Fibroblast of lung (primary cell): ENCODE results near the gene UBTFL1. TPM values are rescaled to one million over a fixed set of nuclear protein-coding genes. Genes with fewer than 3 reads are reported as not detected.

Experiments used
- DNase-seq, 2 donors: peaks; one replicate each; pipeline versions ENCODE4 v3.0.0 to v3.0.0-alpha.2; 2010; ENCODE audit warnings: low read depth in 2 of 2
- H2AFZ ChIP-seq: 2 replicates; pipeline ENCODE4 v1.5.1; 2012; ENCODE audit warnings: low read length, control low read depth, inconsistent platforms
- H3K27ac ChIP-seq: 2 replicates; pipeline ENCODE4 v1.5.1; 2011; ENCODE audit warnings: low read length, control low read depth; ENCODE audit not compliant: insufficient read depth
- H3K27me3 ChIP-seq: 2 replicates; pipeline ENCODE4 v1.5.1; 2011; ENCODE audit warnings: mild to moderate bottlenecking, low read length; ENCODE audit not compliant: control insufficient read depth, insufficient read depth
- H3K36me3 ChIP-seq: 2 replicates; pipeline ENCODE4 v1.5.1; 2011; ENCODE audit warnings: low read length; ENCODE audit not compliant: control insufficient read depth, insufficient read depth
- H3K4me1 ChIP-seq: 2 replicates; pipeline ENCODE4 v1.5.1; 2011; ENCODE audit warnings: low read length; ENCODE audit not compliant: control insufficient read depth, insufficient read depth; ENCODE audit errors: extremely low read depth
- H3K4me2 ChIP-seq: 2 replicates; pipeline ENCODE4 v1.5.1; 2011; ENCODE audit warnings: low read length, control low read depth; ENCODE audit not compliant: insufficient read depth; ENCODE audit errors: extremely low read depth
- H3K4me3 ChIP-seq, 4 experiments: fragments of 200-600 bp in 1 of 4; sonication (generic) in 1 of 4; replicated peaks in 1 of 4; 2 replicates each; pipeline ENCODE4 v1.5.1; 2011 to 2016; ENCODE audit warnings: low read length in 4 of 4, low read depth in 3 of 4, mild to moderate bottlenecking in 3 of 4, control low read depth in 2 of 4, inconsistent platforms in 1 of 4, mixed read lengths in 1 of 4; ENCODE audit not compliant: insufficient read depth in 1 of 4; ENCODE audit errors: control extremely low read depth in 1 of 4
- H3K79me2 ChIP-seq: 2 replicates; pipeline ENCODE4 v1.5.1; 2012; ENCODE audit warnings: mild to moderate bottlenecking, low read length, inconsistent platforms; ENCODE audit not compliant: control insufficient read depth, insufficient read depth
- H3K9ac ChIP-seq: 2 replicates; pipeline ENCODE4 v1.5.1; 2011; ENCODE audit warnings: mild to moderate bottlenecking, low read length, control low read depth; ENCODE audit not compliant: insufficient read depth
- H3K9me3 ChIP-seq: 2 replicates; pipeline ENCODE4 v1.5.1; 2012; ENCODE audit warnings: low read depth, low read length; ENCODE audit not compliant: control insufficient read depth, insufficient read depth
- H4K20me1 ChIP-seq: 2 replicates; pipeline ENCODE4 v1.5.1; 2011; ENCODE audit warnings: low read length; ENCODE audit not compliant: control insufficient read depth, insufficient read depth; ENCODE audit errors: extremely low read depth
- CTCF ChIP-seq, 2 donors: IDR thresholded peaks in 1 of 2; conservative IDR thresholded peaks in 1 of 2; 1 replicate in 1 of 2; 2 replicates in 1 of 2; pipeline ENCODE4 v1.5.1; 2011 to 2012; ENCODE audit warnings: low read length in 2 of 2, control low read depth in 1 of 2, inconsistent platforms in 1 of 2, low read depth in 1 of 2, mild to moderate bottlenecking in 1 of 2
- EZH2 ChIP-seq: IDR thresholded peaks from 2 replicates; pipeline ENCODE4 v1.5.1; 2012; ENCODE audit warnings: low read length, control low read depth, mild to moderate bottlenecking; ENCODE audit errors: missing control alignments
- polyA plus RNA-seq, 2 donors: library from polyadenylated mRNA; depleted of rRNA in 1 of 2; stranded (reverse) in 1 of 2; unstranded in 1 of 2; fragments of >200 nt; gene quantifications; 2 replicates each; pipeline ENCODE4 v1.2.1, GENCODE V29; 2011 to 2012; ENCODE audit warnings: missing spikeins in 1 of 2
- total RNA-seq: library from RNA; depleted of rRNA; stranded (reverse); fragments of >200 nt; gene quantifications from 2 replicates; pipeline ENCODE4 v1.2.1, GENCODE V29; 2014

UBTFL1 gene
- total and polyA plus RNA-seq, 2 donors (not counting 1 experiment from before 2014, with no cell fraction given), result not detected

- Histone ChIP-seq H3K4me3 (peak overlapping the region; percentile 57 to 87 (median 62)), H3K4me2 (peak overlapping the region; percentile 88), H3K27me3 (no peaks in the 10 kb centered on the region), H3K9me3 (no peaks in the 10 kb centered on the region), H3K4me1 (no peaks in the 10 kb centered on the region), H3K9ac (peak overlapping the region; percentile 20), H4K20me1 (no peaks in the 10 kb centered on the region), H2AFZ (peak overlapping the region; percentile 73), H3K36me3 (no peaks in the 10 kb centered on the region), H3K79me2 (no peaks in the 10 kb centered on the region), H3K27ac (no peak overlapping the region)
- no peak for TF ChIP-seq CTCF (conservative IDR thresholded peaks at IDR 0.05 in 1 of 2, IDR thresholded peaks at IDR 0.05 in 1 of 2; ENCODE audit: low read depth in 1 of 2, low read length in 2 of 2)
- TF ChIP-seq EZH2, result no peak
- DNase-seq, result no peak
Observed at GRCh38 chr11:90133560-90134477, 48.1 kb downstream of the UBTFL1 start.

GRCh38 chr11:90134478-90135003, 48.8 kb downstream of the UBTFL1 start, which contains the start of gene NAALAD2:
Gene NAALAD2 (plus strand): TSS chr11:90134663. CDS start chr11:90134759, 96 bp downstream.
- no peaks in the 10 kb centered on the region for H3K27me3 ChIP-seq
- peak; percentile 45 to 67 for DNase-seq
- TF ChIP-seq EZH2, result no peak
- no peak for TF ChIP-seq CTCF (conservative IDR thresholded peaks at IDR 0.05 in 1 of 2, IDR thresholded peaks at IDR 0.05 in 1 of 2; ENCODE audit: low read depth in 1 of 2, low read length in 2 of 2)
- peak within 1 kb of the TSS; percentile 88 for H3K4me2 ChIP-seq
- H3K9me3 ChIP-seq, result no peaks in the 10 kb centered on the region
- H2AFZ ChIP-seq, result peak within 1 kb of the TSS; percentile 73
- peak within 1 kb of the TSS; percentile 20 for H3K9ac ChIP-seq
- H3K36me3 ChIP-seq, result no peaks in the 10 kb centered on the region
- H3K4me3 ChIP-seq, result peak within 1 kb of the TSS; percentile 57 to 87 (median 62)
- H3K79me2 ChIP-seq, result no peaks in the 10 kb centered on the region
- H4K20me1 ChIP-seq, result no peaks in the 10 kb centered on the region
- no peaks in the 10 kb centered on the region for H3K4me1 ChIP-seq
- no peak within 1 kb of the TSS for H3K27ac ChIP-seq

GRCh38 chr11:90135016-90135415, 49.3 kb downstream of the UBTFL1 start:
- Histone ChIP-seq H2AFZ (peak overlapping the region; percentile 73), H4K20me1 (no peaks in the 10 kb centered on the region), H3K9me3 (no peaks in the 10 kb centered on the region), H3K36me3 (no peaks in the 10 kb centered on the region), H3K4me2 (peak overlapping the region; percentile 88), H3K27ac (no peak overlapping the region), H3K4me1 (no peaks in the 10 kb centered on the region), H3K27me3 (no peaks in the 10 kb centered on the region), H3K9ac (no peak overlapping the region), H3K4me3 (peak overlapping the region; percentile 57 to 87 (median 62)), H3K79me2 (no peaks in the 10 kb centered on the region)
- TF ChIP-seq EZH2 (no peak), CTCF (conservative IDR thresholded peaks at IDR 0.05 in 1 of 2, IDR thresholded peaks at IDR 0.05 in 1 of 2; ENCODE audit: low read depth in 1 of 2, low read length in 2 of 2) (no peak)
- no peak for DNase-seq
